Activated CD4-positive, alpha-beta T cell treated with anti-CD3 and anti-CD28 coated beads for 24 hours (primary cell): ENCODE results near the gene PLXNA1.
A peak's percentile ranks its signal among the peaks of the same experiment; 100 is the strongest.

Source experiments
- DNase-seq, 2 donors: peaks; one replicate each; pipeline ENCODE4 v3.0.0-alpha.2; 2020; ENCODE audit warnings: low read depth in 2 of 2

The PLXNA1 gene

GRCh38 chr3:126982471-126983175, at the start of gene PLXNA1:
TSS of gene PLXNA1 (plus strand) at chr3:126983115. CDS start at chr3:126988594, 5,479 bp downstream.
- DNase-seq, result peak; percentile 64 to 82

- no peak for DNase-seq
Observed at GRCh38 chr3:126934031-126934531, 48.8 kb upstream of the PLXNA1 start.

DNA sequence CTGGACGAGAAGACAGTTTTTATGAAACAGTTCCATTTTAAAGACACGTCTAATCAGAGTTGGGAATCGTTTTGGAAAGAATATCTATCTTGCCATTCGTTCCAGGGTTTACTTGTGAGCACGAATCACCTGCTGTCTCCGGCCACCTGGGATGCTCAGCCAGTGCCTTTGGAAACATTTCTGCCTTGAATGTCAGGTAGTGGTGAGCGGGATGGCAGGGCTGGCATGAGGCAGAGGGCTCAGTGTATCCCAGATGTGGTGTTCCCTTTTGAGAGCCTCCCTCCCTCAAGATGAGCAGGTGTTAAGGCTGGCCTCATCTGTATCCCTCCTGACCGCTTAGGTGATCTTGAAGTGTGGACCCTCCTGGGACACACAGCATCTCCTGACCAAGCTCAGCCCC, 47.9 kb upstream of the PLXNA1 start:
- no peak for DNase-seq

GRCh38 chr3:126935756-126936509, 47.0 kb upstream of the PLXNA1 start:
- DNase-seq, result no peak

- DNase-seq, result no peak
Observed at GRCh38 chr3:126936853-126937425, 46.0 kb upstream of the PLXNA1 start.

DNA sequence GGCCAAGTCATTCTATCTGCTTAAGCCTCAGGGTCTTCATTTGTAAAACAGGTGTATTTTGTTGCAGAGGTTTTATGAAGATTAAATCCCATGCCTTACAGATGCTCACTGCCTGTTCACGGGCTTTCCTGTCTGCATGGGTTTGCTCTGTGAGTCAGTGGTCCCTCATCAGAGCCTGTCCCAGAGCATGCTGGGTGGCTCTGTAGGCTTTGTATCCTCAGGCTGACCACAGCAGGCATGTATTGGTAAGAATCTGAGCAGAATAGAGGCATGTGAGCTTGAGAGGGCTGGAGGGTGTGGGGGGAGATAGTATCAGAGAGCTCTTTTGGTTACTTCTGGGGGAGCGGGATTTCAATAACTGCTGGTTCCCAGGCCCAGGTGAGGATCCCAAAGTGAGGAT, 45.4 kb upstream of the PLXNA1 start:
- DNase-seq, result no peak

DNA sequence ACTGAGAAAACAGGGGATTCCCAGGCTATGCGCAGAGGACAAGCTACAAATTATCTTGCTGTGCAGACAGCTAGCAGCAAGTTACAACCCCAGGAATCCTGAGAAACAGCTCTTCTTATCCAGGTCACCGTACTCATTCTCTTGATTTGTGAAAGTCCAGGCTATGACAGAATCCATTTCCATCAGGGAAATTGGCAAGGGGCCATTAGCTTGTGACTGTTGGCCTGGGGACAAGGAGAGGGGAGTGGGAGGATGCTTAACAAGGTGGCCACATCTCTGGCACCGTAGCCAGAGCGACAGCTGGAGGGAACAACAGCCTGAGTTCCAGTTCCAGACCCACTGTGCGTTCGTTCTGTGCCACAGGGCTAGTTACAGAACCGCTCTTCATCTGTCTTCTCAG, 44.9 kb upstream of the PLXNA1 start:
- no peak for DNase-seq

DNA sequence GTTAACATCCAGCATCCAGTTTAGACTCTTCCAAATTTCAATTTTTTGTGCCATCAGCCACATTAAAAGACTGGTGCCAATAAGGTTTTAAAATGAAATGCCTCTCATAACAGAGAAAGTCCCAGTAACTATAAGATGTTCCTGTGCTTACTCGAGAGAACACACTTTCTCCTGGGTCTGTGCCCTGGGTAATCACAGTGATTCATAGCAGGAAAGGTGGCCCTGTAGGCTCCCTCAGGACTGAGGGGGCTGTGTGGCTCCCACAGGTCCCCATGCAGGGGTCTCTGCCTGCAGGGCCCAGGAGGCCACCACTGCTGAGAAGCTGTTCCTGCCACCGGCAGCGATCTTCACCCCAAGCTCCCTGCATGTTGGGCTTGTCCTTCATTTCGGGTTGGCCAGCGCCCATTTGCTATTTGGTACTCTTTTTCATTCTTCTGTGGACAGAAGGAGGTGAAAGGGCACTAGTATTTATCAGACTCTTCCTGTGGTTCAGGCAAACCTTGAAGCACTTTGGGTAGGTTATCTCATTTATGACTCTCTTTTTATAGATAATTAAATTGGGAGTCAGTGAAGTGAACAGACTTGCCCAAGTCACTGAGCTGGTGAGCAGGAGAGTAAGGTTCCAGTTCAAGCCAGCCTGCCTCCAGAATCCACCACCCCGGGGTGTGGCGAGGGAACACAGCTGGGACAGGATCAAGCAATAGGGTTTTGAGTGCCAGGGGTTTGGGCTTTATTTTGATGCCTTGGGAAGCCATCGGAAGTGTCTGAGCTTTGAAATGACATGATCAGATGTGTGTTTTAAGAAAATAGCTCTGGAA, 44.2 kb upstream of the PLXNA1 start:
- no peak for DNase-seq

DNA sequence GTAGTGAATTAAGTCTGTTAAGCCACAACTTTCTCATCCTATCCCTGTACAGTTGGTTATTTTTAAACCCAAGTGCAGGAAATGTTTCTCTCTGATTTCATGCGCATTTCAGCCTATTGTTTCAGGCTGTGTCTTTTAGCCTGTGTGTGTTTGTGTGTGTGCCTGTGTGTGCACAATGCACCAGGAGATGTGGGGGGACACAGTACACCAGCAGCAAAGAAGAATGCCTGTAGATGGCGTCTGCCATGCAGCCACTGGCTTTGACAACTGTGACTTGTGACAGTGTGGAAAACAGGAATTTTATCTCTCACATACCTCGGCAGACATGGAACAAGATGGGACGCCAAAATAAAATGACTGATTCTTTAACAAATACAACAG, 43.6 kb upstream of the PLXNA1 start:
- DNase-seq, result no peak

GRCh38 chr3:126939733-126940132, 43.2 kb upstream of the PLXNA1 start:
- no peak for DNase-seq

DNA sequence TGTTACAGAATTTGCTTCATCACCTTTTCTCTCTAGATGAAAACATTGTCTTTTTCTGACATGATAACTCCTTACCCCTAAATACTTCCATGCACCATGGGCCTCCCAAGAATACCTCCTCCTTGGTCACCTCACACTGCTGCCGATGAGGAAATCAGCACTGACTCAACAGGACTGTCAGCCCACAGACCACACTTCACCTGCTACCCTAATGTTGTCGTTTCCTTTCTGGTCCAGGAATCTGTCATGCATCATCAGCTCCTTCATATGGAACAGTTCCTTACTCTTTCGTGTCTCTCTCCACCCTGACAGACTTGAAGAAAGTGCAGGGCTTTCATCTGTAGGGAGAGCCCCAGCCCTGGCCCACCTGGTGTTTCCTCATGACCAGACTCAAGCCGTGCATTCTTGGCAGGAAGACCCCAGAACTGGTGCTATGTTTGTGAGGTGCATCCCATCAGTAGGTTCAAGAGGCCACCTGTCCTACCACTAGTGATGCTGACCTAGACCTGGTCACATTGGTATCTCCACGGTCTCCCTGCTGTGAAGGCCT, 41.1 kb upstream of the PLXNA1 start:
- no peak for DNase-seq

DNA sequence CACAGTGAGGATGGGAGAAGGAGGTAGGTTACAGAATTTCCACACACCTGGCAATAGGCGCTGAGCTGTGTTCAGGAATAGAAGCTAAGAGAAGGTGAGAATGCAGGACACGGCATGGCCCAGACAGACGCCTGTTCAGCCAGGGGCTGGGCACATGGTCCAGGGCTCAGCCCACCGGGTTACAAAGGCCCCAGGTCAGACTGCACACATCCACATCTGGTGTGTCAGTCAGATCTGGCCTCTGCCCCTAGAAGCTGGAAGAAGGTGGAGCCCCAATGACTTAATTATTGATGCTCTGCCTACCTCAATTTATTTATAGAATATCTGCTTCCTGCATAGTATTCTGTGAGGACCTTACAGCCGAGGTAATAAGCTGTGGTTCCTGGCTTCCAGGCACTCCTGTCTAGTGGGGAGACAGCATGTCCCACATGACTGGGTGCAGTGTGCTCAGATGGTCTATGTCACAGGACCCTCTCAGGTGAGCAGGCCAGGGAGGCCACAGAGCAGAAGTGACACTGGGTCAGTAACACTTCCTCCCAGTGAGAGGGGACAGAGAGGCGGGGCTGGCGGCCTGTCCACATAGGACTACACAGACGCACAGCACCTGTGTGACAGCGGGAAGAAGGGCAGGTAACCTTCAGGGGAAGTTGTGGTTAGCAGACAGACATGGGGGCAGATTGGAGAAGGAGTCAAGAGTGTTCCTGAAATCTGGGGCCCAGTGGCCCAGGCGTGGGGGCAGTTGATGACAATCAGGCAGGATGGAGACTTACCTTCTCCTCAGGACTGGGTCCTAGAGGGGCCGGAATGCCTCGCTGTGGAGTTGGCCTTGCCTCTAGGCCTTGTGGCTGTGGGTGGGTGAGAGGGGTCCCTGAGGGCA, 38.6 kb upstream of the PLXNA1 start:
- no peak for DNase-seq

GRCh38 chr3:126945171-126945721, 37.7 kb upstream of the PLXNA1 start:
- no peak for DNase-seq

DNA sequence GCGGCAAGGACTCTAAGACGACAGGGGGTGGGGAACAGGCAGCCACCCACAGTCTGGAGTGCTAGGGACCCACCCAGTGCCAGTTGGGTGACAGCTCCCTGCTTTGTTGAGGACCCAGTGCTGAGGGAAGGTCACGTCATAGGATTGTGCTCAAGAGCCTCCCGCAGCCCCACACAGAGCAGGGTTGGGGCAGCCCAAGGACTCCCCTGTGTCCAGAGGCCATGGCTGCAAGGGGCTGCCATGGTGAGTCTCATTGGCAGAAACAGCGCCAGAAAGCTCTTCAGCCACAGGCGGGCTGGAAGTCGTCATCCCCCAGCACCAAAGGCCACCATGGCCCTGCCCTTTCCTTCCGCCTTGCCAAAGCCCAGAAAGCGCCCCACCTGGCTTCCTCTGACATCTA, 37.0 kb upstream of the PLXNA1 start:
- DNase-seq, result no peak

- DNase-seq, result no peak
Observed at GRCh38 chr3:126946405-126946804, 36.5 kb upstream of the PLXNA1 start.

DNA sequence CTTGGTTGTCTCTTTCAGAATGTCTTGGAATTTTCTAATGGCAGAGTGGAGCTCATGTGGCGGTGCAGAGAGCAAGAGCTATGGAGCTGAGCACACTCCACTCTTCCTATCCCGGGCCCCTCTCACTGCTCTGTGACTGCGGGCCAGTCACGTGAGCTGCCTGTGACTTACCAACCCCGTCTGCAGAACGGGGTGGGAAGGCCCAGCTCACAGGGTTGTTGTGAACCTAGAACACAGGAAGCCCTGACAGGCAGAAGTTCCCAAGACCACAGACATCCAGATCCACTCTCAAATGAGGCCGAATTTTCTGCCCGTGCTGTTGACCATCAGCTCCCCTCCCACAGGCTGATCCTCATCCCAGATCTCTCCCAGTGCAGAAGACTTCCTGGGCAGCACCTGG, 35.5 kb upstream of the PLXNA1 start:
- DNase-seq, result no peak

GRCh38 chr3:126948980-126949535, 33.9 kb upstream of the PLXNA1 start:
- no peak for DNase-seq

DNA sequence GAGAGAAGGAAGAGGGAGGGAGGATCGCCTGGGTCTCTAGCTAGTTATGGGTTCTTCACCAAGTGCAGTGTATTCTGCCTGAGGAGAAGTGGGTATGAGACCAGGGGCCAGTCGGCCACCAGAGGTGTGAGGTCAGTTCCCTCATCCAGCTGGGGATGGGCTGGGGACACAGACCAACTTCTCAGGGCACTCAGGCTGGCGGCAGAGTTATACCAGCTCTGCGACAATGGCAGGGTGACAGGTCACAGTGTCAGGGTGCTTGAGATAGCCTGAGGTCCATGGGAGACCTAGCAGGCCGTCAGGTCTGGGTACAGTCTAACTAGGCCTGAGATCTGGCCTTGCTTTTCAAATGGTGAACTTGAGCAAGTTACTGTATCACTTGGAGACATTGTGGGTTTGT, 31.4 kb upstream of the PLXNA1 start:
- DNase-seq, result no peak

- no peak for DNase-seq
Observed at GRCh38 chr3:126952261-126952982, 30.5 kb upstream of the PLXNA1 start.
